ENCODE data around the gene SLC24A3.

DNA sequence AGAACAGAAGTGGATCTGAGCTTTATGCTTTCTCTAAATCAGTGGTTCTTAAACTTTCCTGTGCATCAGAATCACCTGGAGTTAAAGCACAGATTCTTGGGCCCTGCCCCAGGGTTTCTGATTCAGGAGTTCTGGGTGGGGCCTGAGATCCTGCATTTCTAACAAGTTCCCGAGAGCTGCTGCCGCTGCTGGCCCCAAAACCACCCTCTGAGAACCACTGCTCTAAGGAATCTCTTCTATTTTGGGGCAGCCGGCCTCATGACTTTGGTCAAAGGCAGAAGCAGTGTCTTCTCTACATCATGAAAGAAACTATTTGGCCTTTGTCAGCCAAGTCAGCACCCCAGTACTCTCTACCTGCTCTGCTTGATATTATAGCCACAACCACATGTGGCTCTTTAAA, 503.5 kb downstream of the SLC24A3 start:
- TF ChIP-seq, protein P1, sequence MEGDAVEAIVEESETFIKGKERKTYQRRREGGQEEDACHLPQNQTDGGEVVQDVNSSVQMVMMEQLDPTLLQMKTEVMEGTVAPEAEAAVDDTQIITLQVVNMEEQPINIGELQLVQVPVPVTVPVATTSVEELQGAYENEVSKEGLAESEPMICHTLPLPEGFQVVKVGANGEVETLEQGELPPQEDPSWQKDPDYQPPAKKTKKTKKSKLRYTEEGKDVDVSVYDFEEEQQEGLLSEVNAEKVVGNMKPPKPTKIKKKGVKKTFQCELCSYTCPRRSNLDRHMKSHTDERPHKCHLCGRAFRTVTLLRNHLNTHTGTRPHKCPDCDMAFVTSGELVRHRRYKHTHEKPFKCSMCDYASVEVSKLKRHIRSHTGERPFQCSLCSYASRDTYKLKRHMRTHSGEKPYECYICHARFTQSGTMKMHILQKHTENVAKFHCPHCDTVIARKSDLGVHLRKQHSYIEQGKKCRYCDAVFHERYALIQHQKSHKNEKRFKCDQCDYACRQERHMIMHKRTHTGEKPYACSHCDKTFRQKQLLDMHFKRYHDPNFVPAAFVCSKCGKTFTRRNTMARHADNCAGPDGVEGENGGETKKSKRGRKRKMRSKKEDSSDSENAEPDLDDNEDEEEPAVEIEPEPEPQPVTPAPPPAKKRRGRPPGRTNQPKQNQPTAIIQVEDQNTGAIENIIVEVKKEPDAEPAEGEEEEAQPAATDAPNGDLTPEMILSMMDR (conservative IDR thresholded peaks at IDR 0.05; ENCODE audit: low read depth, low read length) = no peak
- TF ChIP-seq EZH2 (IDR thresholded peaks at IDR 0.05; ENCODE audit: borderline replicate concordance, low read depth, low read length, poor library complexity, severe bottlenecking) = no peak
